ENCODE results near the gene PNLDC1. TPM values are rescaled to one million over a fixed set of nuclear protein-coding genes. Genes with fewer than 3 reads are reported as not detected.

Gene PNLDC1
- total and polyA plus RNA-seq, 2 experiments from 2014 or later: 0.09 to 0.31 TPM

DNA sequence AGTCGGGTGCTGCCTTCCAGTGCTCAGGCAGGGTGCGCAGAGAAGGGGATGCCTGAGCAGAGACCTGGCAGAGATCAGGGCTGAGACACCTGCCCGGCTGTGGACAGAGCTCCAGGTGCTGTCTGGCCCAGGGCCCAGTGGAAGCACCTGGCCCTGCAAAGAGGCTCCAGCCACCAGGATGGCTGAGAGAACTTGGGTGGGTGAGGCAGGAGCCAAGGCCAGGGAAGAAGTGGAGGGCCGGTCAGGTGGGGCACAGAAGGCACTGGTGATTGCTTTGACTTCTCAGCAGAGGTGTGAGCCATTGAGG lies 31.2 kb downstream of the PNLDC1 start:
- Histone ChIP-seq H3K9me3 (ENCODE audit: low read depth) (no peaks in the 10 kb centered on the region), H3K4me1 (ENCODE audit: low read depth) (no peaks in the 10 kb centered on the region), H3K27ac (no peak overlapping the region), H3K36me3 (no peaks in the 10 kb centered on the region), H3K27me3 (no peaks in the 10 kb centered on the region), H3K4me3 (no peak overlapping the region)
- TF ChIP-seq, protein P1, sequence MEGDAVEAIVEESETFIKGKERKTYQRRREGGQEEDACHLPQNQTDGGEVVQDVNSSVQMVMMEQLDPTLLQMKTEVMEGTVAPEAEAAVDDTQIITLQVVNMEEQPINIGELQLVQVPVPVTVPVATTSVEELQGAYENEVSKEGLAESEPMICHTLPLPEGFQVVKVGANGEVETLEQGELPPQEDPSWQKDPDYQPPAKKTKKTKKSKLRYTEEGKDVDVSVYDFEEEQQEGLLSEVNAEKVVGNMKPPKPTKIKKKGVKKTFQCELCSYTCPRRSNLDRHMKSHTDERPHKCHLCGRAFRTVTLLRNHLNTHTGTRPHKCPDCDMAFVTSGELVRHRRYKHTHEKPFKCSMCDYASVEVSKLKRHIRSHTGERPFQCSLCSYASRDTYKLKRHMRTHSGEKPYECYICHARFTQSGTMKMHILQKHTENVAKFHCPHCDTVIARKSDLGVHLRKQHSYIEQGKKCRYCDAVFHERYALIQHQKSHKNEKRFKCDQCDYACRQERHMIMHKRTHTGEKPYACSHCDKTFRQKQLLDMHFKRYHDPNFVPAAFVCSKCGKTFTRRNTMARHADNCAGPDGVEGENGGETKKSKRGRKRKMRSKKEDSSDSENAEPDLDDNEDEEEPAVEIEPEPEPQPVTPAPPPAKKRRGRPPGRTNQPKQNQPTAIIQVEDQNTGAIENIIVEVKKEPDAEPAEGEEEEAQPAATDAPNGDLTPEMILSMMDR (IDR thresholded peaks at IDR 0.05; ENCODE audit: low read depth, low read length): no peak
- DNase-seq (ENCODE audit: low read depth in 1 of 2, low spot score in 1 of 2): no peak

DNA sequence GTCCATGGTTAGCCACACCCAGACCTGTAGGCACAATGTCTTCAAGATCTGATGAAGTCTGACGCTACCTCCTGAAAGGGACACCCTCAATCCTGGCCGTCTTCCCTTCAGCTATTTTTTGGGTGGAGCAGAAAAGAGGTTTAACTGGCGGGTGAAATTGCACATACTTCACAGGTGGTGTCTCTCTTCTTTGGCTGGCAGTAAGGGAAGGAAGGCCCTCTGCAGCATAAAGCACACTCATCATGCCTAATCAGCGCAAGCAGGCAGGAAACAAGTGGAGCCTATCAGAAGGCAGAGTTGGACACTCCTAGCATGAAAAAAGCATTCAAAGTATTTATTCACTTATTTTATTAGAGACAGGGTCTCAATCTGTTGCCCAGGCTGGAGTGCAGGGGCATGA lies 32.9 kb downstream of the PNLDC1 start:
- Histone ChIP-seq H3K4me1 (ENCODE audit: low read depth) (no peaks in the 10 kb centered on the region), H3K27ac (no peak overlapping the region), H3K27me3 (no peaks in the 10 kb centered on the region), H3K36me3 (no peaks in the 10 kb centered on the region), H3K4me3 (no peak overlapping the region), H3K9me3 (ENCODE audit: low read depth) (no peaks in the 10 kb centered on the region)
- no peak for DNase-seq (ENCODE audit: low read depth in 1 of 2, low spot score in 1 of 2)
- TF ChIP-seq, protein P1 (IDR thresholded peaks at IDR 0.05; ENCODE audit: low read depth, low read length): no peak

DNA sequence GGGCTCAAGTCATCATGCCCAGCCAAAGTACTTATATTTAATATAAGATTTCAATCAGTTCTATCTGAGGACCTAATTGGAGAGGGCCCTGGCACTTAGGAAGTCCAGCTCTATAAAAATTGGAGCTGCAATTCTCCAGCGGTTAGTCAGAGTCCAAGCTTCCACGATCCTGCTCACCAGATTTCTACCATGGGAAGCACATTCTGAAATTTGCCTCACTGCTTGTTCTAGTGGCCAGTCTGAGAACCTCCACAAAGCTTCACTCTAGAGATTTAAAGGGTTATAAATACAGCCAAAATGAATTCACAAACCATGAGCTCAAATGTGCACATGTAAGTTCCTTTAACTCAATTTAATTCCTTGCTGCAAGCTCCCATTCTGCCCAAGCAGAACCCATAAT lies 33.5 kb downstream of the PNLDC1 start:
- Histone ChIP-seq H3K4me3 (no peak overlapping the region), H3K4me1 (ENCODE audit: low read depth) (no peaks in the 10 kb centered on the region), H3K9me3 (ENCODE audit: low read depth) (no peaks in the 10 kb centered on the region), H3K36me3 (no peaks in the 10 kb centered on the region), H3K27me3 (no peaks in the 10 kb centered on the region), H3K27ac (no peak overlapping the region)
- peak in 1 of 2 donors; percentile 57 for DNase-seq (ENCODE audit: low read depth in 1 of 2, low spot score in 1 of 2)
- TF ChIP-seq, protein P1 (IDR thresholded peaks at IDR 0.05; ENCODE audit: low read depth, low read length): no peak

DNA sequence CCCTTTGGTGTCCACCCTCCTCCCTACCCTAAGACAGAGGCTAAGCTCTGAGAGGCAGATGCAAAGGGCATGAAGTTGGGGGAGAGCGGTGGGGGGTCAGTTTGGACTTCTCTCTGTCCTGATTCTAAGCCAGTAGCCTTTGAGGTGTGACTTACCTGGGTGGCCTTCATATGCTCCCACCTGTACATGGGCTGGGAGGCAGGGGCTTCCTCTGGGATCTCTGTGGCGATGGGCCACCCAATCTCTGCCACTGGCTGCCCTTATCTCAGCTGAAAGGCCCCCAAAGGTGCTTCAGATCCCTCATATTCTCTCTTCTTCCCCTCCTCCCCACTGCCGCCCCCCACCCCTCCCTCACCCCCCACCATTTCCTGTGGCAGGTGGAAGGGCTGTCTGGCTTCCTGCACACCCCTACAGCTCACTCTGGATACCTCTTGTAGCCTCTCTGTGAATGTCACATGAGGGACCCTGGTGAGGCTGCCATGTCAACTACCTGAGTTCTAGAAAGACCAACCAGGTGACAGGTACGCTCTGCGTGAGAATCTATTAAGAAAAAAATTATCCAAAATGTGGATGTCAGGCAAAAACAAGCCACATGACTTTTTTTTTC lies 34.0 kb downstream of the PNLDC1 start:
- TF ChIP-seq, protein P1 (IDR thresholded peaks at IDR 0.05; ENCODE audit: low read depth, low read length): no peak
- H3K4me3 ChIP-seq: no peak overlapping the region
- no peak overlapping the region for H3K27ac ChIP-seq
- H3K36me3 ChIP-seq: no peaks in the 10 kb centered on the region
- no peaks in the 10 kb centered on the region for H3K4me1 ChIP-seq (ENCODE audit: low read depth)
- H3K27me3 ChIP-seq: no peaks in the 10 kb centered on the region
- H3K9me3 ChIP-seq (ENCODE audit: low read depth): no peaks in the 10 kb centered on the region
- no peak for DNase-seq (ENCODE audit: low read depth in 1 of 2, low spot score in 1 of 2)

DNA sequence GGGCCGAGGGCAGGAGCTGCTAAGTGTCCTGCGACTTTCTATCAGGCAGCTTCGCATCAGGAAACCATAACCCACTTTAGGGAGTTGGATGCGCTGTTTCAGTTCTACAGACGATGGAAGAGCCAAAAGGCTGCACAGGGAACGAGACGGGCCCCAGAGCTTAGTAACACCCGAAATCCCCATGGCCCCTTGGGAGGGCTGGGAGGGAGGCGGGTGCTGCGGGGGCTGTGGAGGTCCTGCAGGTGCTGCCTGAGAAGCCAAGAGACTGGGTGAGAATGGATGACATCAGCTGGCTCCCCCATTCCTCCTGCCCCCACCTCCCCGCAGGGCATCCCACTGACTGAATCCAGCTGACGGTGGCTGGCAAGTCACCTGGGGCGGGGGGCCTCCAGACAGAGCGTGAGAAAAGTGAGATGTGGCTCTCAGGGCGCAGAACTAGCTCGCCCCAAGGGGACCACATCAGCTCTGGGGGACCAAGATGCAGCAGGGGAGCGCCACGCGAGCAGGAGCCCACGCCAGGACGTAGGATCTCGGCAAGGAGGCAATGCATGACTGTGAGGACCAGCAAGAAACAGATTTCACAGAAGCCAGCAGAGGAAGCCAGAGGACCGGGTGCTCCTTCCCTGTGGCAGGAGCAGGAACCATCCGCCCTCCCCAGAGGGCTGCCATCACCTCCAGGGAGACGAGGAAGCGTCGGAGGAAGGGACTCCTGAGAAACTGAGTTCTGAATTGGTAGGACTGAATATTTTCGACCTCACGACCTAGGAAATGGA lies 36.8 kb downstream of the PNLDC1 start:
- H3K36me3 ChIP-seq: no peaks in the 10 kb centered on the region
- H3K27me3 ChIP-seq: no peaks in the 10 kb centered on the region
- H3K9me3 ChIP-seq (ENCODE audit: low read depth): no peaks in the 10 kb centered on the region
- DNase-seq (ENCODE audit: low read depth in 1 of 2, low spot score in 1 of 2): peak in 1 of 2 donors; percentile 76
- H3K4me1 ChIP-seq (ENCODE audit: low read depth): no peaks in the 10 kb centered on the region
- H3K4me3 ChIP-seq: no peak overlapping the region
- TF ChIP-seq, protein P1 (IDR thresholded peaks at IDR 0.05; ENCODE audit: low read depth, low read length): no peak
- H3K27ac ChIP-seq: no peak overlapping the region

All from cardiac muscle cell (in vitro differentiated cells and primary cell).